ENCODE data around the gene NASP. TPM values are rescaled to one million over a fixed set of nuclear protein-coding genes. Genes with fewer than 3 reads are reported as not detected.

The NASP gene
- total and polyA plus RNA-seq, 2 experiments from 2014 or later: 294 to 1,039 TPM

GRCh38 chr1:45542591-45542990, 41.2 kb upstream of the NASP start:
- peaks cover 8% of the 10 kb centered on the region; the same call in 1 of the 2 replicates for H3K4me1 ChIP-seq (ENCODE audit: insufficient read depth)
- Mint-ChIP-seq H3K27me3 (ENCODE audit: insufficient read depth, low read depth, poor library complexity) (no peaks in the 10 kb centered on the region), H3K27ac (no peak overlapping the region), H3K36me3 (ENCODE audit: low read depth) (no peaks in the 10 kb centered on the region; the same call in 2 of the 3 replicates), H3K9me3 (no peaks in the 10 kb centered on the region), H3K4me3 (no peak overlapping the region), H3K4me1 (peaks cover 9% of the 10 kb centered on the region; the same call in 2 of the 3 replicates)
- no peak overlapping the region for H3K27ac ChIP-seq (ENCODE audit: low read depth)
- TF ChIP-seq NANOG (IDR thresholded peaks at IDR 0.05; ENCODE audit: borderline replicate concordance) (no peak), EZH2 (IDR thresholded peaks at IDR 0.05; ENCODE audit: low read depth, unreplicated experiment) (no peak), JUNB (IDR thresholded peaks at IDR 0.05; ENCODE audit: unreplicated experiment) (no peak), CREB1 (CRISPR knock-in tag; IDR thresholded peaks at IDR 0.05; ENCODE audit: low read depth) (no peak), ZNF114 (CRISPR knock-in tag; IDR thresholded peaks at IDR 0.05) (no peak), EZH2phosphoT487 (IDR thresholded peaks at IDR 0.05; ENCODE audit: unreplicated experiment) (no peak), ETS1 (IDR thresholded peaks at IDR 0.05) (no peak), CTCF (conservative IDR thresholded peaks at IDR 0.05; ENCODE audit: low read depth in 2 of 2) (no peak), POLR2AphosphoS5 (IDR thresholded peaks at IDR 0.05; ENCODE audit: low read depth) (no peak), STAT1 (IDR thresholded peaks at IDR 0.05; ENCODE audit: unreplicated experiment) (no peak), ZNF331 (CRISPR knock-in tag; IDR thresholded peaks at IDR 0.05; ENCODE audit: low read depth) (no peak)
- TF ChIP-seq, protein P1, sequence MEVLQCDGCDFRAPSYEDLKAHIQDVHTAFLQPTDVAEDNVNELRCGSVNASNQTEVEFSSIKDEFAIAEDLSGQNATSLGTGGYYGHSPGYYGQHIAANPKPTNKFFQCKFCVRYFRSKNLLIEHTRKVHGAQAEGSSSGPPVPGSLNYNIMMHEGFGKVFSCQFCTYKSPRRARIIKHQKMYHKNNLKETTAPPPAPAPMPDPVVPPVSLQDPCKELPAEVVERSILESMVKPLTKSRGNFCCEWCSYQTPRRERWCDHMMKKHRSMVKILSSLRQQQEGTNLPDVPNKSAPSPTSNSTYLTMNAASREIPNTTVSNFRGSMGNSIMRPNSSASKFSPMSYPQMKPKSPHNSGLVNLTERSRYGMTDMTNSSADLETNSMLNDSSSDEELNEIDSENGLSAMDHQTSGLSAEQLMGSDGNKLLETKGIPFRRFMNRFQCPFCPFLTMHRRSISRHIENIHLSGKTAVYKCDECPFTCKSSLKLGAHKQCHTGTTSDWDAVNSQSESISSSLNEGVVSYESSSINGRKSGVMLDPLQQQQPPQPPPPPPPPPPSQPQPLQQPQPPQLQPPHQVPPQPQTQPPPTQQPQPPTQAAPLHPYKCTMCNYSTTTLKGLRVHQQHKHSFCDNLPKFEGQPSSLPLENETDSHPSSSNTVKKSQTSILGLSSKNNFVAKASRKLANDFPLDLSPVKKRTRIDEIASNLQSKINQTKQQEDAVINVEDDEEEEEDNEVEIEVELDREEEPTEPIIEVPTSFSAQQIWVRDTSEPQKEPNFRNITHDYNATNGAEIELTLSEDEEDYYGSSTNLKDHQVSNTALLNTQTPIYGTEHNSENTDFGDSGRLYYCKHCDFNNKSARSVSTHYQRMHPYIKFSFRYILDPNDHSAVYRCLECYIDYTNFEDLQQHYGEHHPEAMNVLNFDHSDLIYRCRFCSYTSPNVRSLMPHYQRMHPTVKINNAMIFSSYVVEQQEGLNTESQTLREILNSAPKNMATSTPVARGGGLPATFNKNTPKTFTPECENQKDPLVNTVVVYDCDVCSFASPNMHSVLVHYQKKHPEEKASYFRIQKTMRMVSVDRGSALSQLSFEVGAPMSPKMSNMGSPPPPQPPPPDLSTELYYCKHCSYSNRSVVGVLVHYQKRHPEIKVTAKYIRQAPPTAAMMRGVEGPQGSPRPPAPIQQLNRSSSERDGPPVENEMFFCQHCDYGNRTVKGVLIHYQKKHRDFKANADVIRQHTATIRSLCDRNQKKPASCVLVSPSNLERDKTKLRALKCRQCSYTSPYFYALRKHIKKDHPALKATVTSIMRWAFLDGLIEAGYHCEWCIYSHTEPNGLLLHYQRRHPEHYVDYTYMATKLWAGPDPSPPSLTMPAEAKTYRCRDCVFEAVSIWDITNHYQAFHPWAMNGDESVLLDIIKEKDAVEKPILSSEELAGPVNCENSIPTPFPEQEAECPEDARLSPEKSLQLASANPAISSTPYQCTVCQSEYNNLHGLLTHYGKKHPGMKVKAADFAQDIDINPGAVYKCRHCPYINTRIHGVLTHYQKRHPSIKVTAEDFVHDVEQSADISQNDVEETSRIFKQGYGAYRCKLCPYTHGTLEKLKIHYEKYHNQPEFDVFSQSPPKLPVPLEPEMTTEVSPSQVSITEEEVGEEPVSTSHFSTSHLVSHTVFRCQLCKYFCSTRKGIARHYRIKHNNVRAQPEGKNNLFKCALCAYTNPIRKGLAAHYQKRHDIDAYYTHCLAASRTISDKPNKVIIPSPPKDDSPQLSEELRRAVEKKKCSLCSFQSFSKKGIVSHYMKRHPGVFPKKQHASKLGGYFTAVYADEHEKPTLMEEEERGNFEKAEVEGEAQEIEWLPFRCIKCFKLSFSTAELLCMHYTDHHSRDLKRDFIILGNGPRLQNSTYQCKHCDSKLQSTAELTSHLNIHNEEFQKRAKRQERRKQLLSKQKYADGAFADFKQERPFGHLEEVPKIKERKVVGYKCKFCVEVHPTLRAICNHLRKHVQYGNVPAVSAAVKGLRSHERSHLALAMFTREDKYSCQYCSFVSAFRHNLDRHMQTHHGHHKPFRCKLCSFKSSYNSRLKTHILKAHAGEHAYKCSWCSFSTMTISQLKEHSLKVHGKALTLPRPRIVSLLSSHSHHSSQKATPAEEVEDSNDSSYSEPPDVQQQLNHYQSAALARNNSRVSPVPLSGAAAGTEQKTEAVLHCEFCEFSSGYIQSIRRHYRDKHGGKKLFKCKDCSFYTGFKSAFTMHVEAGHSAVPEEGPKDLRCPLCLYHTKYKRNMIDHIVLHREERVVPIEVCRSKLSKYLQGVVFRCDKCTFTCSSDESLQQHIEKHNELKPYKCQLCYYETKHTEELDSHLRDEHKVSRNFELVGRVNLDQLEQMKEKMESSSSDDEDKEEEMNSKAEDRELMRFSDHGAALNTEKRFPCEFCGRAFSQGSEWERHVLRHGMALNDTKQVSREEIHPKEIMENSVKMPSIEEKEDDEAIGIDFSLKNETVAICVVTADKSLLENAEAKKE (CRISPR knock-in tag; IDR thresholded peaks at IDR 0.05): no peak
- TF ChIP-seq, protein P2, sequence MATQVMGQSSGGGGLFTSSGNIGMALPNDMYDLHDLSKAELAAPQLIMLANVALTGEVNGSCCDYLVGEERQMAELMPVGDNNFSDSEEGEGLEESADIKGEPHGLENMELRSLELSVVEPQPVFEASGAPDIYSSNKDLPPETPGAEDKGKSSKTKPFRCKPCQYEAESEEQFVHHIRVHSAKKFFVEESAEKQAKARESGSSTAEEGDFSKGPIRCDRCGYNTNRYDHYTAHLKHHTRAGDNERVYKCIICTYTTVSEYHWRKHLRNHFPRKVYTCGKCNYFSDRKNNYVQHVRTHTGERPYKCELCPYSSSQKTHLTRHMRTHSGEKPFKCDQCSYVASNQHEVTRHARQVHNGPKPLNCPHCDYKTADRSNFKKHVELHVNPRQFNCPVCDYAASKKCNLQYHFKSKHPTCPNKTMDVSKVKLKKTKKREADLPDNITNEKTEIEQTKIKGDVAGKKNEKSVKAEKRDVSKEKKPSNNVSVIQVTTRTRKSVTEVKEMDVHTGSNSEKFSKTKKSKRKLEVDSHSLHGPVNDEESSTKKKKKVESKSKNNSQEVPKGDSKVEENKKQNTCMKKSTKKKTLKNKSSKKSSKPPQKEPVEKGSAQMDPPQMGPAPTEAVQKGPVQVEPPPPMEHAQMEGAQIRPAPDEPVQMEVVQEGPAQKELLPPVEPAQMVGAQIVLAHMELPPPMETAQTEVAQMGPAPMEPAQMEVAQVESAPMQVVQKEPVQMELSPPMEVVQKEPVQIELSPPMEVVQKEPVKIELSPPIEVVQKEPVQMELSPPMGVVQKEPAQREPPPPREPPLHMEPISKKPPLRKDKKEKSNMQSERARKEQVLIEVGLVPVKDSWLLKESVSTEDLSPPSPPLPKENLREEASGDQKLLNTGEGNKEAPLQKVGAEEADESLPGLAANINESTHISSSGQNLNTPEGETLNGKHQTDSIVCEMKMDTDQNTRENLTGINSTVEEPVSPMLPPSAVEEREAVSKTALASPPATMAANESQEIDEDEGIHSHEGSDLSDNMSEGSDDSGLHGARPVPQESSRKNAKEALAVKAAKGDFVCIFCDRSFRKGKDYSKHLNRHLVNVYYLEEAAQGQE (IDR thresholded peaks at IDR 0.05; ENCODE audit: unreplicated experiment): no peak
- 0 out of 2 replicates have a peak, but pooled peaks cover 2% of the 10 kb centered on the region for H3K9me2 ChIP-seq (ENCODE audit: insufficient read depth)
- no peaks in the 10 kb centered on the region for H3F3A ChIP-seq (replicated peaks; ENCODE audit: low read depth)
- H3K4me3 ChIP-seq: no peak overlapping the region
- no peaks in the 10 kb centered on the region for H3K27me3 ChIP-seq (ENCODE audit: insufficient read depth)
- no peaks in the 10 kb centered on the region for H3K79me2 ChIP-seq (replicated peaks; ENCODE audit: insufficient read depth)
- peak overlapping the region; percentile 61; the same call in 1 of the 2 replicates for H2AFZ ChIP-seq
- no peaks in the 10 kb centered on the region for H4K20me1 ChIP-seq (replicated peaks; ENCODE audit: insufficient read depth)
- ATAC-seq: no peak
- H3K4me2 ChIP-seq: no peak overlapping the region
- DNase-seq (ENCODE audit: low spot score): no peak
- H3K36me3 ChIP-seq (ENCODE audit: insufficient read depth): no peaks in the 10 kb centered on the region
